ENCODE results near the gene CEP128. TPM values are rescaled to one million over a fixed set of nuclear protein-coding genes. Genes with fewer than 3 reads are reported as not detected.

The CEP128 gene
- total RNA-seq, 1 experiment from 2014 or later = 12.0 TPM

GRCh38 chr14:80549141-80549540, 392.4 kb downstream of the CEP128 start:
- ATAC-seq (no peak), DNase-seq (ENCODE audit: low spot score) (no peak)
- Mint-ChIP-seq H3K36me3 (no peaks in the 10 kb centered on the region), H3K4me3 (no peak overlapping the region), H3K9me3 (no peaks in the 10 kb centered on the region), H3K4me1 (no peaks in the 10 kb centered on the region), H3K27ac (no peak overlapping the region), H3K27me3 (ENCODE audit: low read depth) (no peaks in the 10 kb centered on the region)
- ChIA-PET POLR2A (no interaction called here), CTCF (interaction anchor here (1.0 kb wide), 1 partner anchor 37 kb away, joined by 3 read pairs; no protein-coding TSS in a partner anchor)
- no peak for TF ChIP-seq NFATC4 (CRISPR knock-in tag; IDR thresholded peaks at IDR 0.05)
- TF ChIP-seq ZNF425 (CRISPR knock-in tag; conservative IDR thresholded peaks at IDR 0.05) = no peak
- no peak for TF ChIP-seq MXD4 (CRISPR knock-in tag; IDR thresholded peaks at IDR 0.05; ENCODE audit: borderline replicate concordance)
- TF ChIP-seq CDX4 (CRISPR knock-in tag; IDR thresholded peaks at IDR 0.05; ENCODE audit: borderline replicate concordance) = no peak
- no peak for TF ChIP-seq ZNF671 (CRISPR knock-in tag; IDR thresholded peaks at IDR 0.05)
- no peak for TF ChIP-seq PRDM15 (CRISPR knock-in tag; IDR thresholded peaks at IDR 0.05)
- no peak for TF ChIP-seq SMAD4 (CRISPR knock-in tag; IDR thresholded peaks at IDR 0.05)
- TF ChIP-seq RELA (CRISPR knock-in tag; IDR thresholded peaks at IDR 0.05; ENCODE audit: borderline replicate concordance) = no peak
- TF ChIP-seq NFYB (CRISPR knock-in tag; conservative IDR thresholded peaks at IDR 0.05; ENCODE audit: low read depth) = no peak
- no peak for TF ChIP-seq ETV6 (CRISPR knock-in tag; IDR thresholded peaks at IDR 0.05)
- TF ChIP-seq ERG (CRISPR knock-in tag; IDR thresholded peaks at IDR 0.05) = no peak
- no peak for TF ChIP-seq USF2 (CRISPR knock-in tag; IDR thresholded peaks at IDR 0.05)
- no peak for TF ChIP-seq JUN (CRISPR knock-in tag; IDR thresholded peaks at IDR 0.05)
- TF ChIP-seq ZNF532 (CRISPR knock-in tag; IDR thresholded peaks at IDR 0.05; ENCODE audit: borderline replicate concordance) = no peak
- TF ChIP-seq ATF3 (CRISPR knock-in tag; conservative IDR thresholded peaks at IDR 0.05) = no peak
- TF ChIP-seq ATF6 (CRISPR knock-in tag; IDR thresholded peaks at IDR 0.05) = no peak
- TF ChIP-seq ARID4B (CRISPR knock-in tag; IDR thresholded peaks at IDR 0.05; ENCODE audit: borderline replicate concordance) = no peak
- TF ChIP-seq ZNF423 (CRISPR knock-in tag; IDR thresholded peaks at IDR 0.05) = no peak

All from WTC11 (cell line).